ENCODE measurements around the gene DNPH1. TPM values are rescaled to one million over a fixed set of nuclear protein-coding genes. Genes with fewer than 3 reads are reported as not detected.

The DNPH1 gene
- total and polyA plus RNA-seq, 2 of the 8 experiments (the other 6 are each of a cell fraction or from before 2014, with no cell fraction given) = 33.9 to 134 TPM

DNA sequence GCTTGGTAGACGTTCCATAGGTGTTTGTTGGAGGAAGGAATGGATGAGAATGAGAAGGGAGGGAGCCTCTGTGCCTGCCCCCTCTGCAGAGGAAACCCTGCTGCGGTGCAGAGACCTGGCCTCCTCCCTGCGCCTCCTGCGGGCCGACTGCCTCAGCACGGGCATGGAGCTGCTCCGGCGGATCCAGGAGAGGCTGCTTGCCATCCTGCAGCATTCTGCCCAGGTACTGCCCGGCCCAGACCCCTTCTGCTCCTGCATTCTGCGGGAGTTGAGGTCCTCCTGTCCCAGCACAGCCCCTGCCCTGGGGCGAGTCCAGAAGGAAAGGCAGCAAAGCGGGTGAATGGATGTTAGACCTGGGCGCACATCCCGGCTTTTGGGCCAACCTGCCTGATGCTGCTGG lies 6.1 kb downstream of the DNPH1 start (continued):
- TF ChIP-seq, protein P1, sequence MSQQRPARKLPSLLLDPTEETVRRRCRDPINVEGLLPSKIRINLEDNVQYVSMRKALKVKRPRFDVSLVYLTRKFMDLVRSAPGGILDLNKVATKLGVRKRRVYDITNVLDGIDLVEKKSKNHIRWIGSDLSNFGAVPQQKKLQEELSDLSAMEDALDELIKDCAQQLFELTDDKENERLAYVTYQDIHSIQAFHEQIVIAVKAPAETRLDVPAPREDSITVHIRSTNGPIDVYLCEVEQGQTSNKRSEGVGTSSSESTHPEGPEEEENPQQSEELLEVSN (IDR thresholded peaks at IDR 0.05) = no peak
- TF ChIP-seq SUZ12 (IDR thresholded peaks at IDR 0.05; ENCODE audit: low read length) (no peak), POU5F1 (IDR thresholded peaks at IDR 0.05; ENCODE audit: low read depth, low read length) (no peak), SAP30 (IDR thresholded peaks at IDR 0.05; ENCODE audit: insufficient read depth, insufficient replicate concordance, low read length) (no peak)
